Measurements from ENCODE around the gene RFC5. TPM values are rescaled to one million over a fixed set of nuclear protein-coding genes. Genes with fewer than 3 reads are reported as not detected.

The RFC5 gene
- total RNA-seq, 1 donor from 2014 or later = 5.2 TPM

DNA sequence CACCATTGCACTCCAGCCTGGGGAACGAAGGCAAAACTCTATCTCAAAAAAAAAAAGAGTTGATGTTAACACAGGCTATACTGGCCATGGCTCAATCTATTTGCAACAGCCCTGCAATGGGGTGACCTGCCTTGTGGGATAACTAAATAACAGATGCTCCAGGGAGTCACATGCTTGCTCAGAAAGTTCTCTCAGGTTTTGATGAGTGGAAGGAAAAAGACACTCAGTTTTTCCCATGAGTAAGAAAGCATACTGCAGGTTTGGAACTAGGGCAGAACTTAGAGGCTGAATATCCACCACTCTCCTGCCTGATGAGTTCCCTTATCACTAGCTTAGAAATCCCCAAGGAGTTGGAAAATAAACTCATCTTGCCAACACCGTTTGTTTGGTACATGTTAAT, 27.6 kb downstream of the RFC5 start:
- DNase-seq (no peak), ATAC-seq (no peak)
- intact Hi-C loops (cut with micrococcal nuclease) = no loop called here

DNA sequence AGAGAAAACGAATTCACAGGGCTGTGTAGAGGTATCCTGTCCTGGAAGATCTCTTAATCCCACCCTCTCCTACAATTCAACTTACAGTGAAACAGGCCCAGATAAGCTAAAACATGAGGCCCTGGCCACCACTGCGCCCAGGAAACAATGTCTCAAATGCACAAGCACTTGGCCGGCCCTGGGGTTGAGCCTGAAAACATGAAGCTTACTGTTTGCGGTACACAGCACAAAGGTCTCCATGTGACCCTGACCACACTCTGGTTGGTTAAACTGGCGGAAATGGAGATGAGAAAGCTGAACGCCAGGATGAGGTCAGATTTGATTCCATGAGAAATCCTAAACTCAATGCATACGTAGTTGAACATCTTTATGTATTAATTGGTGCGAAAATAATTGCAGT, 28.1 kb downstream of the RFC5 start:
- ATAC-seq (no peak), DNase-seq (no peak)
- intact Hi-C loops (cut with micrococcal nuclease) = no loop called here

DNA sequence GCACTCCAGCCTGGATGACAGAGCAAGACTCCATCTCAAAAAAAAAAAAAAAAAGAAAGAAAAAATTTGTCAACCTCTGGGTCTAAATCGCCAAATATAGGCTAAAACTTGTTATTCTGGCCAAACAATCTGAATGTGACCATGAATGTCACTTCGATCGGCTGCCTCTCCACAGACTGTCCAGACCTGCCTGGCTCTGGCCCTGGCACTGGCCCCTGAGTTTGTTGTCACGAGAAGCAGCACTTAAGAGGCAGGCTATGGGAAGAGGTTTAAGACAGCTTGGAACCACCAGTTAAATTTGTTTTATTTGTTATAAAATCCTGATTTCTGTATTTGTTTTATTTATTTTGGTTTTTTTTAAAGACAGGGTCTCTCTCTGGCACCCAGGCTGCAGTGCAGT, 29.9 kb downstream of the RFC5 start:
- peak; percentile 43 for DNase-seq
- ATAC-seq = peak; percentile 75
- intact Hi-C loops (cut with micrococcal nuclease) = no loop called here

GRCh38 chr12:118050972-118051910, 34.7 kb downstream of the RFC5 start:
- intact Hi-C loops (cut with micrococcal nuclease) = no loop called here
- no peak for DNase-seq
- ATAC-seq = no peak

DNA sequence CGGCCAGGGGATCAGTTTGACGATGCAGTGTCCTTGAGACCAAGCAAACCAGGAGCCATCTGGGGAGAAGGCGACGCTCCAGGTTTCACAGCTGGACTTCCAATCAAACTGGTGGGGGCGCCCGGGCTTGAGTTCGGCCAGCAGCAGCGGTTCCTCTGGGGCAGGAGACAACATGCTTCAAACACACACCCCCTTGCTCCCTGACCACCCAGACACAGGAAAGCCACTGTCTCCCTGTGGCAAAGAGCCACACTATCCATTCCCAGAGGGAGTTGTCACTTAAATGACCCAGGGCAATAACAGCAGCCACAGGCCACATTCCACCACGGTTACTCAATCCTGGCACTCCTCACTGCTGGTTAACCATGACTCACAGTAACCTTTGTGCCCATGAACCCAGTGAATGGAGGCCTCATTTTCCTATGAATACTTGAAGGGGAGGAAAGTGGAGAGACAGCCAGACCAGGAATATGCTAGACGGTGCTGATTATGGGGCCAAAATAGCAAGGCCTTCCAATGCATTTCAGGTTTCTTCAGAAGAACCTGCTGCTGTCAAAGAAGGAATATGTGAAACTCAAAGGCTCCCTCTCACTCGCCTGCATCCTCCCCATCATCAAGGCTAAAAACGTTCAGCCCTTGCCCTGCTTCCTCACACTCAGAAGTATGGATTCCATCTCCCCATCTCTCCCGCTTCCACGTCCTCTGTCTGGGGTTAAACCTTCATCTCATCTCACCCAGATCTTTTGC, 36.0 kb downstream of the RFC5 start:
- ATAC-seq = peak; percentile 96
- intact Hi-C loops (cut with micrococcal nuclease) = no loop called here
- peak; percentile 75 for DNase-seq

DNA sequence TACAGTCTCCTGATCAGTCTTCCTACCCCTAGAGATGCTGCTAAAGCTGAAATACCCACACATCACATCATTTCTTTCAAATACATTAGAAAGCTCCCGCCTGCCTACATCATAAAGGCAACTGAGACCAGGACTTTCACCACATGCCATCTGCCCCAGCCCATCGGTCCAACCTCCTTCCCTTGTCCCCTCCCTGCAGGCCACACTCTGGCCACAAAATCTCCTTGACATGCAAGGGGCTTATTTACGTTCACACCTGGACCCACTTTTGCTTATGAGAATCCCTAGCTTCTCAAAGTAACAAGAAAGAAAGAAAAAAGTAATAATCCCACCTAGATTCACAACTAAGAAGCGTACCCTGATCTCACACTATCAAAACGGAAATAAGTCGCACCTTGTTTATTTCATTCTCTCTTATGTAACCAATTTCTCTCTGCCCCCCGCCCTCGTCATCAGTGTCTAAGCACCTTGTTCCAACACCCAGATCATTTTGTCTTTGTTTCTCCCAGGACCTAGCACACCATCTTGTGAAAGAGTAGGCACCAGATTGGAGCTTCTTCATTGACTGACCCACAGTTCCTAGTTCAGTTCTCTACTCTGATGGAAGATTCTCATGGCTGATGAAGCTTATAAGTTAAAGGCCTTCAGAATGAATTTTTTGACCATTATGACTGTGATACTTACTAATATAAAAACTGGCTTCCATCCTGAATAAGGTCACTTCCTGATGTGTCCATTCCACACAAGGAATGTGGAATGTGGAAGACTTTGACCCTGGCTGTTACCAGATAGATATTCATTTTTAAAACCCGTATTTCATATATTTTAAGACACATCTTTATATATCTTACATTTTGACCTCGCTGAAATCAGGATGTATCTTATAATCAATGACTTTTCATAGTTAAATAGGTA, 36.8 kb downstream of the RFC5 start:
- no peak for ATAC-seq
- DNase-seq = no peak
- intact Hi-C loops (cut with micrococcal nuclease) = no loop called here

DNA sequence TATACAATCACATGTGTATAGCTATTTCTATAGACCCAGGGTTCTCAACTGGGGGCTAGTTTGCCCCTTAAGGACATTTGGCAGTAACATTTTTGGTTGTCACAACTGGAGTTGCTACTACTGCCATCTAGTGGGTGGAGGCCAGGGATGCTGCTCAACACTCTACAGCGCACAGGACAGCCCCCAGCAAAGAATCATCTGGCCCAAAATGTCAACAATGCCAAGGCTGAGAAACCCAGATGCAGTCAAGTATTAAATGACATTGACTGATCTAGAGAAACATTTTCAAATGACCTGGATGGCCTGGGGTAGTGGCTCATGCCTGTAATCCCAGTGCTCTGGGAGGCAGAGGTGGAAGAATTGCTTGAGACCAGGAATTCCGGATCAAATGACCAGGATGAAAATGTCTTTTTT, 38.6 kb downstream of the RFC5 start:
- intact Hi-C loops (cut with micrococcal nuclease) = no loop called here
- ATAC-seq = no peak
- no peak for DNase-seq

GRCh38 chr12:118055865-118056773, 39.6 kb downstream of the RFC5 start:
- intact Hi-C loops (cut with micrococcal nuclease) = no loop called here
- no peak for DNase-seq
- no peak for ATAC-seq

DNA sequence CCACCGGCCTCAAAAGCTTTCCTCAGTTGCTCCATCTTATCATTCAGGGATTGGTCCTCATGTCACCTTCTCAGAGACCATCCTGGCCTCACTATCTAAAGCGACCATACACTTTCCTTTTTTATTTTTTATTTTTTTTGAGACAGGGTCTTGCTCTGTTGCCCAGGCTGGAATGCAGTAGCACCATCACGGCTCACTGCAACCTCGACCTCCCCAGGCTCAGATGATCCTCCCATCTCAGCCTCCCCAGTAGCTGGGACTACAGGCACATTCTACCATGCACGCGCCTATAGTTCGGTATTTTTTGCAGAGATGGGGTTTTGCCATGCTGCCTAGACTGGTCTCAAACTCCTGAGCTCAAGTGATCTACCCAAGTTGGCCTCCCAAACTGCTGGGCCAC, 41.7 kb downstream of the RFC5 start:
- DNase-seq (no peak), ATAC-seq (no peak)
- intact Hi-C loops (cut with micrococcal nuclease) = no loop called here

- intact Hi-C loops (cut with micrococcal nuclease) = no loop called here
- DNase-seq = no peak
- no peak for ATAC-seq
These were observed 42.4 kb downstream of the RFC5 start for GRCh38 chr12:118058881-118059280.

DNA sequence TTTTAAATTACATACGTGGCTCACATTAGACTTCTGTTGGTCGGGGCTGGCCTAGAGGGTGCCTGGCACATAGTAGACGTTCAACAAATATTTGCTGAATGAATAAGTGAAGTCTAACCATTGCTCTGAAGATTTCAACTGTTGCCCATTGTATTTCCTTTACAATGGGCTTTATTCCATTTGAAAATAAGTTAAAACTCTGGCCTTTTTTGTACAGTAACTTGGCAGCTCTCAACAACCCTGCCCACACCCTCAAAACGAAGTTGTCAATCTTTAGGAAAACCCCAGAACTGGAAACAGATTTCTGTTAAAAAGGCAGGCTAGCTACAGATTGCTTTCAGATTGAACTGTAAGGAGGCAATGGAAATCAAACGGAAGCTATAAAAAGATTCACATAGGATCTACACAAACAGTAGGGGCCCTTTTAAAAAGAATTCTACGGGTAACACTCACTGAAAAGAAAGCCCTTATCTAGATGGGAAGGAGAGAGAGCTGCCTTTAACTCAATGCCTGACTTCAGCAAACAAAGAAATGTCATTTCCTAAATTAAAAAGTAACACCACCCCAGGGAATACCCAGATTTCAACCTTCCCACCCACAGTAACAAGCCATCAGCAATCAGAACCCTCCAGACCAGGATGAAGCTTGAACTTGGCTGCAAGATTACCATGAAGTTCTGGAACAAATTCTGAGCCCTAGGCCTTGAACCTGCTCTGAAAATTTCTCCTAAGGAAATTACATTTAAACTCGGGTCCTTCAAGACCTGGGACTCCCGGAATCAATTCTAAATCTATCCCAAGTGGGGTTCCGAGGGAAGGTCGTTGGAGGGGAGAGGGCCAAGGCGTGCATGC, 43.1 kb downstream of the RFC5 start:
- DNase-seq = no peak
- intact Hi-C loops (cut with micrococcal nuclease) = no loop called here
- no peak for ATAC-seq

DNA sequence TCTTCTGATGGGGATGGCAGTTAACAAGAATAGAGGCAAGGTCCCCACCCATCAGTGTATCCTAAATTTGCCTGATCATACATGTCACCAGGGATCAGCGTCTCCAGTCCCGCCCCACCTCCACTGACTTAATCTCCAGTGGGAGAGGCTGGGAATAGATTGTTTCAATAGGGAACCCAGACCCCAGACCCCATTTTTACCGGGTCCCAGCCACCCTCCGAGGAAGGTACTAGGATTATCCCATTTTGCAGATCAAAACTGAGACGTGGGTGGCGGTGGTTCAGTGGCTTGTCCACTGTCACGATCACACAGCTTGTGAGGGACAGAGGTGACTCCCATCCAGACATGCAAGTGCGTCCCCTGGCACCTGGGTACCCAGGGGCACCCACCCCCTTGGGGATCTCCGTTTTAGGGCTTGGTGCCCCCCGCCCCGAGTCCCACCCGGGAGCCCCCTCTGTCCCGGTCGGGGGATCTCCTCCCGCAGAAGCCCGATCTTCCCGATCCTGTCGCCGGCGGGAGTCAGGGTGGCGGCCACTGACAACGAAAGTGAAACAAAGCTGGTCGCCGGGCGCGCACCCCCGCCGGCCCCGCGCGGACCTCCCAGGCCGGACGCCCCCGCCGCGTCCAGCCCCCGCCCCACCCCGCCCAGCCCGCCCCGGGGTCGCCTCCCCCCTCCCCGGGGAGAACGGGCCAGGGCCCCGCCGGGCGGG, 44.0 kb downstream of the RFC5 start:
- intact Hi-C loops (cut with micrococcal nuclease) = no loop called here
- peak; percentile 50 for ATAC-seq
- peak; percentile 79 for DNase-seq

GRCh38 chr12:118061011-118061872, 44.7 kb downstream of the RFC5 start, which contains the start of gene WSB2:
Gene WSB2, minus strand, starts transcription at chr12:118061179. Its CDS starts 131 bp downstream, at chr12:118061048.
- ATAC-seq (peak; percentile 71), DNase-seq (peak; percentile 89)
- intact Hi-C loops (cut with micrococcal nuclease) = no loop called here

DNA sequence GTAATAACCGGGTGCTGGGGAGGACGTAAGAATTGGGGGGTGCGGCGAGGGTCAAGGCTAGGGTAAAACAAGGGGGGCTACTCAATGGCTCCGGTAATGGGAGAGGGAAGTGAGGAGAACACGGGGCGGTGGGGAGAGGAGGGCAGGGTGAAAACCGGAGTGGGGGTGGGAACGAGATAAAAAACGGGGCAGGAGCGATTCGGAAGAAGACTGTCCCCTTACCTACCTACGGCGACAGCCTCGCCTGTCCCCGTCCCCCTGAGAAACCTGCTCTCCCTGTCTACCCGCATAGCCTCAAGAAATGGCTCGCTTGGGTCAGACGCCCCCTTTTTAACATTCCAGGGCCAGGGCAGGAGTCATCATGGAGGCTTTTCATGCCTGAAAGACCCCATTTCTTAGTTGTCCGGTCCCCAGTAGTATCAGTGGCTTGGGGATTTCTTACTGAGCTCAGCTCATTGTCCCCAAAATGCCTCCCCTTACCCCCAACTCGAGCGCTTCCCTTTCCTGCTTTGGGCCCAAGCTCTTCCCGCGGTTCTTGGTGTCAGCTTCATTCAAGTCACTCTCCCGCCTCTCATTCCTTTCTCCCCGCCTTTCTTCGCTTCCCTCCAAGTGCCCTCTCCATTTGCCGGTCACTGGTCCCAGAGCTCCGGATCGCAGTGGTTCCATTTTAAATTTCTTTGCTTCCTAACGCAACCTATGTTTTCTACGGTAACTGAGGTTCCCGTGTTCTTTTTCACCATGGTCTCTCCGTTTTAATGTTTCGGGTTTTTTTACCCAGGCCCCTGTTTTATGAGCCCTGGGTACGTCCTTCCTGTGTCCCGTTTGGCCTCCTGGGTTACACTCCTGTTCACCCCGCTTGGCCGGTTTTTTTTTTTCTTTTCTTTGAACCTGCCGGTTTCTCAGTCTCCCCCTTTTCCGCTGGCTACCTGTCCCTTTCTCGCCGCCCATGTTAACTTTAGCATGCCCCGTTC, 45.7 kb downstream of the RFC5 start:
- DNase-seq = no peak
- peak; percentile 50 for ATAC-seq
- intact Hi-C loops (cut with micrococcal nuclease) = no loop called here

Data from left ventricle myocardium superior (tissue), 1 donor.